Activated CD4-positive, CD25-positive, alpha-beta regulatory T cell treated with anti-CD3 and anti-CD28 coated beads, Interleukin-2, amount 50 U/mL, for 72 hours (primary cell): ENCODE measurements around the gene RGS13.

Experiments
- DNase-seq: peaks from one replicate; pipeline ENCODE4 v3.0.0; 2021

RGS13 gene

DNA sequence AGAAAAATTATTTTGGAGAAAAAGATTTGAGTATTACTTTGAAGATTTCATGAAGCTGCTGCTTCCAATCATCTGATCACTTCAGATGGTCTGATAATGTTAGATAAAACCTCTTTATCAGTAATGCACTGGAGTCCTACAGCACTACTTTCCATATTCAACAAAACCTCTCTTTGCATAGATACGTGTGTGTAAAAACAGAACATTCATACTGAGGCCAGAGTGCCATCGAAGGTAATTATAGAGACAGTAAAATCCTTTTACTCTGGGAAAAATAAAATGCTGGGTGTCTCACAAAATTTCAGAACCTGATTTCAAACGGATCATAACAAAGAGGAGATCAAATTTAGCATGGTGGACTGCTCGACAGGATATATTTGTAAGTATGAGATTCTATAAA is at the start of gene RGS13:
RGS13 (plus strand) TSS at position 209 of the 400 bp plus-strand sequence. CDS start 8,188 bp downstream, outside the sequence.
- no peak for DNase-seq

DNA sequence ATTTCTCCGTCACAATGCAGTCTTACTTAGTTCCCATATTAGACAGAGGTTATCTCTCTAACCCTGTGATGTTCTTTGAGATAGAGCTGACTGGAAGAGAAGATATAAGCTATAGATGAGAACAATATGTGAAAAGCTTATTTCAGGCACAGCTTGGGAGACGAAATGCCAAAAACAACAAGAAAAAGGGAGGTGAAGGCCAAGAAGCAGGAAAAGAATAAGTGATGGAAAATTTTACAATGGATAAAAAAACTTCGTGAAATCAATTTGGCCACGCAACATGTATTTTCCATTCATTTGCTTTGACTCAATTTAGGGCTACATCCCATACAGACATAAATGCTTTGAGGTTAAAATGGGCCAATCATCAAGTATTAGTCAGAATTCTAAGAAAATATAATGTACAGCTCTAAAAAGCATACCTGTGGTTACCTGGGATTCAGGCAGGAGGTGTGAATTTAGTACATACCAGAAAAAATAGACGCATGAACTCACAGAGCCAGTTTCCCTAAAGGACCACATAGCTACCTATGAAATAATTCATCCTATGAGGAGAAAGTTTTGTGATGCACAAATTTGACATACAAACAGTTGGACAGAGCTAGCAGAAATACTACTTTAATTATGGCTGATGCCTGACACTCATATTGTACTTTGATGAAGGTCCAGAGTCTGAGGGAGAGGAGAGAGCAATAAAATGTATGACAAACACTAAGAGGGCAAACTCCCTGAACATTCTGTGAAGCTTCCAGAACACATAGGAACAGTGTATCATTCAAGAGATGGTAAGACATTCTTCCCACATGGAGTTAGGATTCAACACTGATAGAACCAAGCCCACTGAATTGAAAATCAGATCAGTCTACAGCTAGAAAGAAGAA is 48.3 kb upstream of the RGS13 start:
- DNase-seq = no peak

- DNase-seq = no peak
These were observed 47.4 kb upstream of the RGS13 start for GRCh38 chr1:192588546-192588945.

DNA sequence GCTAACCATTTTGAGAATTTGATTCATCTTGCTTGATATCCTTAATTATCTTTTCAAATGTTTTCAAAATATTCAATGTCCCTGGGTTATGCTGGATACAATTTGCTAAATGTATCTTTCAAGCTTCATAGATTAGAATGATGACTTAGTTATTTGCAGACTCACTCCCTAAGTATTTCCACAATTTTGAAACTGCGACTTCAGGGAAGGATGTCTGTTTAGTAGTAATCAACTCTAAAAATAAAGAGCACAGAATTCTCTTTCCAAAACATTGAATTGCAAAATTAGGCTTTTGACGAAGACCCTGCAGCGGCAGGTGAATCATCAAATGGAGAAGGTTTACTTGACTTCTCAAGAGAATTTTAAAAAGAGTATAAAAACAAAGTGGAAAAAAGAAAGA is 46.1 kb upstream of the RGS13 start:
- DNase-seq = no peak

- DNase-seq = no peak
These were observed 43.4 kb upstream of the RGS13 start for GRCh38 chr1:192592517-192592916.

DNA sequence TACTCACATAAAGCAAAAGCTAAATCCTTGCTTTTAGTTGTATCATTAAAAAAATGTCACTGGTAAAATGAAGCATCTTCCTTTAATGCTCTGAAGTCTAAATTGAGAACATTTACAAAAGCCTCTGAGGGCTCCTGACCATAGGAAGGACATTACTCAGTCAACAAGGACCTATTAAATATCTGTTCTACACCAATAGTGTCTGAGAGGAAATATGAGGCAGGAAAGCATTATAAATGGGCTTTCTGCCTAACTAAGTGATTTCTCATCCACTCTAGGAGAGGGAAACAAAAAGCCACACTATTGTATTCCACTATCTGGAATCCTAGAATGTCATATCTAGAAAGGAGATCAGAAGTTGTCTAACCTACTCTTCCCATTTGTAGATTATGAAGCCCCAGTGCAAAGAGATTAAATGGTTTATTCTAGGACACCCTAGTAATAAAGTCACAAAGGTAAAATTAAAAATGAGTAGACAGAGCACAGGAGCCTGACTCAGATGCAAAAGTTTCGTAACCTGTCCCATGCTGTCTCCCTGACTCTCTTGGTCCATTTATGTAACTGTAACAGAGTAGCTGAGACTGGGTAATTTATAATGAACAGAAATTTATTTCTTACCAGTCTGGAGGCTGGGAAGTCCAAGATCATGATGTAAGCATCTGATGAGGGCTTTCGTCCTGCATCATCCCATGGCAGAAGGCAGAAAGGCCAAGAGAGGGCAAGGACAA is 42.8 kb upstream of the RGS13 start:
- DNase-seq = no peak

- DNase-seq = no peak
These were observed 40.6 kb upstream of the RGS13 start for GRCh38 chr1:192595299-192595698.

GRCh38 chr1:192598589-192598988 is 37.4 kb upstream of the RGS13 start:
- DNase-seq = no peak

DNA sequence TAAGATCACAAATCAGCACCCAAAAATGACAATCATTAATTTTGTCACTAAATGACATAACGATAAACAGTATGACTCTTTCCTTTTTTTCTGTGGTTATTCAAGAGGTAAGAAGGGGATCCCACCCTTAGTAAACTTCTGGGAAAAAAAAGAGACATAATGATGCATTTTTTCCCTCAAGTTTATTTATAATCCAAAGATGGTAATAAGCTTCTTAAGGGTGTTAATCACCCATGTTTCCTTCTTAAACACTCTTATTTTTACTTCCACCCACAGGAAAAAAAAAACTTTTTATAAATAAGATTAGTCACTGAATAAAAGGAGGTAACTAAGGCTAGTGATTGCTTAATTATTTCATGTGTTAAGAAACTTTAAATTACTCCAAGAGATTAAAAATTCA is 35.7 kb upstream of the RGS13 start:
- no peak for DNase-seq

- no peak for DNase-seq
These were observed 34.8 kb upstream of the RGS13 start for GRCh38 chr1:192601143-192601542.

- DNase-seq = no peak
These were observed 34.4 kb upstream of the RGS13 start for GRCh38 chr1:192601567-192601966.

GRCh38 chr1:192602757-192603156 is 33.2 kb upstream of the RGS13 start:
- DNase-seq = no peak

DNA sequence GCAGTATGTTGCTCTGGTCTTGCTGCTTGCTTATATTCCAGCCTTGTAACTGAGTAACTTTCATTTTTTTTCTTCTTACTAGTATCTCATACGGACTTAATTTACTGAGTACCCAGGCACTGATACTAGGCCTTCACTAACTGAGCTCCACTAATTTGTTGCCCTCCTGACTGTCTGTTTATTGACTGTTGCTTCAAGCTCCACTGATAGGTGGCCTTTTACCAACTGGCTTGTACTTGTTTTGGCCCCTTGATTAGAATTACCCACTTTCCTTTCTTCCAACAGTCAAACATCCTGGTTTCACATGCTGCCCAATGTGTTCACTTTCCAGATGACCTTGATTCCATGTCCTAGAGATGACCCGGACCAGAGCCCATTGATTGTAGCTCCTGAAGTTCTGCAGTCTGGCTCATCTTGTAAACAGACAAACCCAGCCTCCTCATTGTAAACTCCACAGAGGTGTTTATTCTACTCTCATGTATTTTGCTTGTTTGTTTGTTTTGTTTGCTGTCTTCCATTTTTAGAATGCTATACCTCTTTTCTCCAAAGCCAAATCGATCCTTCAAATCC is 32.6 kb upstream of the RGS13 start:
- no peak for DNase-seq

GRCh38 chr1:192604979-192605620 is 30.8 kb upstream of the RGS13 start:
- no peak for DNase-seq

DNA sequence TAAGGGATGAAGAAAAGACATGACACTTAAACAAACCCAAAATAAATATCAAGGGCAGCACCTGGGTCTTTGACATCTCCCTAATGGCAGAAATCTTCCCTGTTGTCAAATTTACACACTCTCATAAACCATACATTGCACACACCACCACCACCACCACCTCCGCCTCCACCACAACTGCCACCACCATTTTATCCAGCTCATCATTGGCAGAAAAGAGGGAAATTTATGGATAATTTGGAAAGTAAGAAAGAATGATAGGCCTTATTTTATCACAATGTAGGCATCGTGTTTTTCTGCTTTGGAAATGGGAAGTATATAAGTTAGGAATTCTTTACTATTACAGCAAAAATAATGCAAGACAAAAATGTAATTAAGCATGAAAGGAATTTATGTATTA is 27.3 kb upstream of the RGS13 start:
- no peak for DNase-seq

GRCh38 chr1:192609110-192610079 is 26.6 kb upstream of the RGS13 start:
- peak; percentile 48 for DNase-seq

DNA sequence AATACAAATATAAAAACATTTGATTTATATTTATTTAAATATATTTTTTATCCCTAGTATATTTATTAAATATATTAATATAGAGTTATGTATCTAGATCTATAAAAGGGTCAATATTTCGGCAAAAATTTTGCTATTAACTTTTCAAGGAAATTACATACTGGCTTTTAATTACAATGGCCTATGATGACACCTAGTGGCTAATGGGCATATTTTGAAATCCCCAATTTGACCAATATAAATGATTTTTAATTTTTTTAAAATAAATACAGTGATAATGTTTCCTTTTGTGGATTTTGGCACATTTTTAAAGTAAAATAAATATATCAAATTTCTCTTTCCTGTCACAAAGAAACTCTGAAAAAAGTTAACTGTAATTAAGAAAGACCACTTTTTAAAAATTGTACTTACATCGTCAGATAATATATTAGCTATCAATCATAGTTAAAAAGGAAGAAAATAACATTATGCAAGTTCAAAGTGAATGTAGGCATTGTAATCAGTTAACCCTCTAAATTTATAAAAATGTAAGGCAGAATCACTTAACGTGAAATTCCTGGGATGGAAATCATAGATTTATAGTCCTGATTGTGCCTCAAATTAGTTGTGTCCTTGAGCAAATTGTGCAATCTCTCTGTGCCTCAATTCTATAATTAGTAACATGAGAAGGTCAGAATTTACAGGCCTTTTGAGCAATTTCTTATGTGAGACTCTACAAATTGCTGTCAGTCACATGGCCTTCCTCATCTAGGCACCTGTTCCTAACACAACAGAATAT is 25.6 kb upstream of the RGS13 start:
- DNase-seq = no peak

GRCh38 chr1:192615055-192615454 is 20.9 kb upstream of the RGS13 start:
- DNase-seq = no peak

- no peak for DNase-seq
These were observed 15.8 kb upstream of the RGS13 start for GRCh38 chr1:192620071-192620635.

DNA sequence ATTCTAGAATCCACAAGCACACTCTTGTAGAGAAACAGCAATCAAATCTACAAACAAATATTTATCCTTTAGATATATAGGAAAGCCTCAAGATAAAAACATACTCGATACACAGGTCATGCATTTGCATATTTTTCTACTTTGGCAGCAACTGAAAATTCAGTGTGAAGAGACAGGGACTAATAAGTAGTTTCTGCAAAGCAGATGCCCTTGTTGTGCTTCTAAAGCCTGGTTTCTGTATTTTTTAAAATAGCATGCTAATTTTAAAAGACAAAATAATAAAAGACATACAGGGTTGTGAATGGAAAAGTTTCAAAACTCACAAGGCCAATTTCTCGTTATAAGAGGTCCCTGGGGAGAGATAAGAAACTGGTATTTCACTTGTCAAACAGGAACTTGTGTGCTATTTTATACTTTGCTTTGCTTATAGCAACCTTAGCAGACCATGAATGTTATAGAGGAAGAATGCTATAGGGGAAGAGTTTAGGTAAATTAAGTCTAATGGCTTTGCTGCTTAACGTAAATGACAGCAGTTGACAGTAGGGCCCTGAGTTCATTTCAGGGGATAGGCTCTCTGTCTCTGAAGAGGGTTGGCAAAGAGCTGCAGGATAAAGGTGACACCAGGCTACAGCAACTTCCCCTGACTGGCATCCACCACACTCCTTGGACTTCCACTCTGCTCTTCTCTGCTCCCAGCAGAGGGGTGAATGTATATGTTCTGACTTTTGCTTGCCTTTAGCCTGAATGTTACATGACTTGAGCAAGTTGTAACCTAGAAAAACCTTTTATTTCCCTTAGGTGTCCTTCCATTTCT is 9.4 kb upstream of the RGS13 start:
- DNase-seq = no peak
